ENCODE results near the gene REC8.
"Not testable (repeated sequence)": the region's sequence is repeated elsewhere in the genome, so short reads cannot be mapped to it uniquely, and the experiment has no call there.

Gene REC8

GRCh38 chr14:24207104-24207551 lies 35.2 kb downstream of the REC8 start:
- no peak for DNase-seq

- DNase-seq = no peak
Measured at GRCh38 chr14:24207625-24208024, 35.7 kb downstream of the REC8 start.

- DNase-seq = no peak
Measured at GRCh38 chr14:24211311-24211710, 39.4 kb downstream of the REC8 start.

GRCh38 chr14:24212924-24213865 lies 41.3 kb downstream of the REC8 start, which contains the start of gene CHMP4A:
Gene CHMP4A (minus strand): TSS chr14:24213488. CDS start chr14:24213439, 49 bp downstream.
- DNase-seq = peak; percentile 95

GRCh38 chr14:24213866-24214662 lies 42.2 kb downstream of the REC8 start:
- DNase-seq = no peak

- DNase-seq = peak; percentile 84
Measured at GRCh38 chr14:24215495-24216344, 43.8 kb downstream of the REC8 start, which contains the start of gene MDP1. Gene MDP1 (minus strand): TSS chr14:24216066. CDS start chr14:24215955, 111 bp downstream.

GRCh38 chr14:24216345-24216699 lies 44.4 kb downstream of the REC8 start:
- no peak for DNase-seq

GRCh38 chr14:24216876-24217275 lies 45.0 kb downstream of the REC8 start:
- not testable (repeated sequence) for DNase-seq

- DNase-seq = no peak
Measured at GRCh38 chr14:24219080-24219479, 47.2 kb downstream of the REC8 start.

- no peak for DNase-seq
Measured at GRCh38 chr14:24219521-24219920, 47.6 kb downstream of the REC8 start.

- DNase-seq = not testable (repeated sequence)
Measured at GRCh38 chr14:24222987-24223386, 51.1 kb downstream of the REC8 start.

GRCh38 chr14:24224618-24225071 lies 52.8 kb downstream of the REC8 start:
- DNase-seq = no peak

GRCh38 chr14:24226473-24226872 lies 54.6 kb downstream of the REC8 start:
- DNase-seq = no peak

- no peak for DNase-seq
Measured at GRCh38 chr14:24228902-24229301, 57.0 kb downstream of the REC8 start.

Measured in stimulated activated CD4-positive, alpha-beta T cell treated with anti-CD3 and anti-CD28 coated beads, Interleukin-4, amount 100 ng/mL, for 1 hour (primary cell).